Caco-2 (cell line): ENCODE results near the gene KRT35. TPM values are rescaled to one million over a fixed set of nuclear protein-coding genes. Genes with fewer than 3 reads are reported as not detected.

Experiments
- BruUV-seq: library from RNA; stranded (reverse); fragments of 400-500 nt; replicated peaks from 2 replicates; lab custom pipeline; 2021; lab: Mats Ljungman, UMichigan
- CTCF ChIA-PET: fragments of 300-600 bp; sonication (Branson Sonifier 250); formaldehyde crosslinking; loops from one replicate; lab custom pipeline; 2022; ENCODE audit warnings: antibody characterized with exemption; lab: Charles Lee
- POLR2A ChIA-PET: fragments of 300-600 bp; sonication (Branson Sonifier 250); formaldehyde crosslinking; loops from one replicate; lab custom pipeline; 2022; ENCODE audit warnings: antibody characterized with exemption; lab: Charles Lee
- DNase-seq, 2 experiments: peaks; one replicate each; pipeline versions ENCODE4 v3.0.0 to v3.0.0-alpha.2; 2020 to 2022
- H3K27me3 ChIP-seq: replicated peaks from 2 replicates; pipeline ENCODE4 v1.6.0; 2011; ENCODE audit warnings: low read length; ENCODE audit not compliant: control insufficient read depth, insufficient read depth
- H3K36me3 ChIP-seq: 2 replicates; pipeline ENCODE4 v1.5.1; 2011; ENCODE audit warnings: low read length; ENCODE audit not compliant: control insufficient read depth, insufficient read depth
- H3K4me1 ChIP-seq: fragments of 250-450 bp; sonication (Bioruptor Pico); 2 replicates; pipeline ENCODE4 v1.5.1; 2020; ENCODE audit warnings: mild to moderate bottlenecking
- H3K4me3 ChIP-seq: 2 replicates; pipeline ENCODE4 v1.5.1; 2011; ENCODE audit warnings: low read depth, mild to moderate bottlenecking, control low read depth, low read length
- H3K9me3 ChIP-seq: fragments of 250-450 bp; sonication (Bioruptor Pico); 2 replicates; pipeline ENCODE4 v1.5.1; 2020; ENCODE audit warnings: mild to moderate bottlenecking, moderate library complexity
- H3K27ac Mint-ChIP-seq: one replicate; pipeline ENCODE4 v1.8.0; 2022; ENCODE audit warnings: mixed read lengths; ENCODE audit not compliant: unreplicated experiment
- H3K27me3 Mint-ChIP-seq: one replicate; pipeline ENCODE4 v1.8.0; 2022; ENCODE audit warnings: mixed read lengths; ENCODE audit not compliant: insufficient read depth, unreplicated experiment
- H3K36me3 Mint-ChIP-seq: one replicate; pipeline ENCODE4 v1.8.0; 2022; ENCODE audit warnings: mild to moderate bottlenecking, mixed read lengths; ENCODE audit not compliant: insufficient read depth, unreplicated experiment
- H3K4me1 Mint-ChIP-seq: one replicate; pipeline ENCODE4 v1.8.0; 2022; ENCODE audit warnings: low read depth, mixed read lengths; ENCODE audit not compliant: unreplicated experiment
- H3K4me3 Mint-ChIP-seq: one replicate; pipeline ENCODE4 v1.8.0; 2022; ENCODE audit warnings: mild to moderate bottlenecking, moderate library complexity, mixed read lengths; ENCODE audit not compliant: unreplicated experiment
- H3K9me3 Mint-ChIP-seq: one replicate; pipeline ENCODE4 v1.8.0; 2022; ENCODE audit warnings: mixed read lengths; ENCODE audit not compliant: unreplicated experiment
- intact Hi-C: fragments of 100-400 bp; cut with micrococcal nuclease; formaldehyde crosslinking; loops from one replicate; pipeline ENCODE4 v1.10.0; 2022; ENCODE audit not compliant: unreplicated experiment
- total RNA-seq: library from RNA; stranded (reverse); gene quantifications from 2 replicates; pipeline ENCODE4 v1.2.3, GENCODE V29; 2022
- TF ChIP-seq, protein P1 (sequence below), 2 experiments: fragments of 200-600 bp in 1 of 2; IDR thresholded peaks; 1 replicate in 1 of 2; 2 replicates in 1 of 2; pipeline versions ENCODE4 v1.5.1 to v1.8.0; 2011 to 2022; ENCODE audit warnings: antibody characterized with exemption in 1 of 2, control low read depth in 1 of 2, inconsistent platforms in 1 of 2, low read depth in 1 of 2, low read length in 1 of 2, mild to moderate bottlenecking in 1 of 2, moderate library complexity in 1 of 2; ENCODE audit not compliant: insufficient read depth in 1 of 2, severe bottlenecking in 1 of 2, unreplicated experiment in 1 of 2

KRT35 gene
- total RNA-seq, 1 experiment from 2014 or later: not detected

DNA sequence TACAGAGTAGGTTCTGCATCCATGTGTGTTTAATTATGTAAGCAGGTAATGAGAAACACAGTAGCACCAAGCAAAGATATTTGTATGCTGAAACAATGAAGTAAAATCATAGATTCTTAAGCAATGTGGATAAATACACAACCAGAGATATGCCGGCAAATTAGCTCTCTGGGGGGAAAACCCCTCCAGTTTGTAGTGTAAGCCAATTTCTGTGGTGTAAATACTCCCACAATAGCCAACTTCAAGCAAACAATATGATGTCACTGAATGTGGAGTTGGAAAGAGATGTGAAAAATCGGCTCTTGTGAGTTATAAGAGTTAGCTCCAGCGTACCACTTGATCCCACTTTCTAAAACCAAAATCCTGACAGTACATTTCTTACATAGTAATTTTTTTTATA is 36.3 kb downstream of the KRT35 start:
- H3K27me3 Mint-ChIP-seq: no peaks in the 10 kb centered on the region
- TF ChIP-seq, protein P1, sequence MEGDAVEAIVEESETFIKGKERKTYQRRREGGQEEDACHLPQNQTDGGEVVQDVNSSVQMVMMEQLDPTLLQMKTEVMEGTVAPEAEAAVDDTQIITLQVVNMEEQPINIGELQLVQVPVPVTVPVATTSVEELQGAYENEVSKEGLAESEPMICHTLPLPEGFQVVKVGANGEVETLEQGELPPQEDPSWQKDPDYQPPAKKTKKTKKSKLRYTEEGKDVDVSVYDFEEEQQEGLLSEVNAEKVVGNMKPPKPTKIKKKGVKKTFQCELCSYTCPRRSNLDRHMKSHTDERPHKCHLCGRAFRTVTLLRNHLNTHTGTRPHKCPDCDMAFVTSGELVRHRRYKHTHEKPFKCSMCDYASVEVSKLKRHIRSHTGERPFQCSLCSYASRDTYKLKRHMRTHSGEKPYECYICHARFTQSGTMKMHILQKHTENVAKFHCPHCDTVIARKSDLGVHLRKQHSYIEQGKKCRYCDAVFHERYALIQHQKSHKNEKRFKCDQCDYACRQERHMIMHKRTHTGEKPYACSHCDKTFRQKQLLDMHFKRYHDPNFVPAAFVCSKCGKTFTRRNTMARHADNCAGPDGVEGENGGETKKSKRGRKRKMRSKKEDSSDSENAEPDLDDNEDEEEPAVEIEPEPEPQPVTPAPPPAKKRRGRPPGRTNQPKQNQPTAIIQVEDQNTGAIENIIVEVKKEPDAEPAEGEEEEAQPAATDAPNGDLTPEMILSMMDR (IDR thresholded peaks at IDR 0.05; ENCODE audit: insufficient read depth in 1 of 2, low read depth in 1 of 2, low read length in 1 of 2, severe bottlenecking in 1 of 2, unreplicated experiment in 1 of 2): no peak

DNA sequence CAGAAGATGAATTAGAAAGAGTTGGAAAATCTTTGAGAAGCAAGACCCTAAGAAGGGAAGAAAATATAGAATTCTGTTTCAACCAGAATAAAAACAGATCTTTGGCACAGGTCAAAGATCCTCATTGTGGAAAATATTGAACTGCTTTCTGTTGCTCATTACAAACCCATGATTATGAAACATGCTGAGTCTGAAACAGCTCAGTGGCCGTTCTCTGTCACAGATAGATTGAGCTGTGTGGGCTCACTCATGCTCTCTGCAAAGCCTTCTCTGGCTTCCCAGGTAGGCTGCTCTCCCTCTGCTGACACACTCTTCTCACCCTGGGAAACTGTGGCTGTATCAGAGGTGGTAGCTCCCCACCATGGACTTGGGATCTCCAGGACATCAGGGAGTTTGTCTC is 36.8 kb downstream of the KRT35 start:
- ChIA-PET CTCF (interaction anchor here (1.2 kb wide), 1 partner anchor 204 kb away, joined by 3 read pairs; no protein-coding TSS in a partner anchor), POLR2A (no interaction called here)
- DNase-seq: no peak
- H3K4me1 Mint-ChIP-seq: no peaks in the 10 kb centered on the region
- H3K27me3 ChIP-seq: no peaks in the 10 kb centered on the region
- no peaks in the 10 kb centered on the region for H3K9me3 Mint-ChIP-seq
- no peak overlapping the region for H3K4me3 Mint-ChIP-seq
- TF ChIP-seq, protein P1 (IDR thresholded peaks at IDR 0.05; ENCODE audit: insufficient read depth in 1 of 2, low read depth in 1 of 2, low read length in 1 of 2, severe bottlenecking in 1 of 2, unreplicated experiment in 1 of 2): no peak
- no peak overlapping the region for H3K27ac Mint-ChIP-seq
- H3K4me3 ChIP-seq: no peak overlapping the region
- H3K36me3 Mint-ChIP-seq: no peaks in the 10 kb centered on the region
- no peaks in the 10 kb centered on the region for H3K36me3 ChIP-seq
- H3K27me3 Mint-ChIP-seq: no peaks in the 10 kb centered on the region
- intact Hi-C loops: no loop called here
- BruUV-seq: no TSS peak
- no peaks in the 10 kb centered on the region; the same call in 1 of the 2 replicates for H3K9me3 ChIP-seq
- no peaks in the 10 kb centered on the region for H3K4me1 ChIP-seq

More for the DNA sequence above, 36.3 kb downstream of the KRT35 start:
- no peak overlapping the region for H3K27ac Mint-ChIP-seq
- H3K36me3 Mint-ChIP-seq: no peaks in the 10 kb centered on the region
- no peaks in the 10 kb centered on the region; the same call in 1 of the 2 replicates for H3K9me3 ChIP-seq
- no peaks in the 10 kb centered on the region for H3K4me1 ChIP-seq
- no peak overlapping the region for H3K4me3 Mint-ChIP-seq
- no peaks in the 10 kb centered on the region for H3K27me3 ChIP-seq
- no peaks in the 10 kb centered on the region for H3K36me3 ChIP-seq
- H3K4me1 Mint-ChIP-seq: no peaks in the 10 kb centered on the region
- no peak for DNase-seq
- ChIA-PET CTCF (no interaction called here), POLR2A (no interaction called here)
- BruUV-seq: no TSS peak
- intact Hi-C loops: no loop called here
- H3K4me3 ChIP-seq: no peak overlapping the region
- H3K9me3 Mint-ChIP-seq: peaks cover 3% of the 10 kb centered on the region

DNA sequence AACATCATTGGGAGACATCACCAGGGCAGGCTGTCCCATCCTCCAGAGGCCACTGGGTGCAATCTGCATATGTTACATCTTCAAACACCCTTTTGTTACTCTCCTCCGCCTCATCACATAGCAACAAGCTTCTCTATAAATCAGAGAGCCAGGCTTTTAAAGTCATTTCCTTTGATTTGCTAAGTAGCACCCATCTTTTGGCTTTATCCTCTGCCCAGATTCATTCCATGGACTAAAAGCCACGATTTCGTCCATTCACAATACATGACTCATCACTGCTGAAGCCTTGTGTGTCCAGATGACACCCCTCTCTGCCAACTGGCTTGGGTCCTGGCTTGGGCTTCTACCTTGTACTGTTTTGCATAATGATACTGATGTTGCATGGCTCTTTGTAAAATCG is 38.2 kb downstream of the KRT35 start:
- DNase-seq: no peak
- intact Hi-C loops: no loop called here
- TF ChIP-seq, protein P1 (IDR thresholded peaks at IDR 0.05; ENCODE audit: insufficient read depth in 1 of 2, low read depth in 1 of 2, low read length in 1 of 2, severe bottlenecking in 1 of 2, unreplicated experiment in 1 of 2): no peak
- Histone ChIP-seq H3K4me3 (no peak overlapping the region), H3K27me3 (no peaks in the 10 kb centered on the region), H3K4me1 (no peaks in the 10 kb centered on the region), H3K36me3 (no peaks in the 10 kb centered on the region), H3K9me3 (no peaks in the 10 kb centered on the region; the same call in 1 of the 2 replicates)
- no peaks in the 10 kb centered on the region for H3K4me1 Mint-ChIP-seq
- no peaks in the 10 kb centered on the region for H3K27me3 Mint-ChIP-seq
- POLR2A ChIA-PET: no interaction called here
- CTCF ChIA-PET: no interaction called here
- H3K27ac Mint-ChIP-seq: no peak overlapping the region
- no TSS peak for BruUV-seq
- no peaks in the 10 kb centered on the region for H3K9me3 Mint-ChIP-seq
- H3K36me3 Mint-ChIP-seq: no peaks in the 10 kb centered on the region
- no peak overlapping the region for H3K4me3 Mint-ChIP-seq
